IMR-90 (cell line): ENCODE results near the gene FUT2. TPM values are rescaled to one million over a fixed set of nuclear protein-coding genes. Genes with fewer than 3 reads are reported as not detected.
A peak's percentile ranks its signal among the peaks of the same experiment; 100 is the strongest.

Experiments
- ATAC-seq: fragments of 200-7000 bp; cut with Tn5 transposase; 2 replicates; pipeline ENCODE4 v1.9.1; 2020; ENCODE audit warnings: low read depth, mild to moderate bottlenecking, moderate library complexity
- BruUV-seq: library from RNA; stranded (reverse); fragments of 400-500 nt; replicated peaks from 2 replicates; lab custom pipeline; 2021; lab: Mats Ljungman, UMichigan
- CTCF ChIA-PET: fragments of 300-600 bp; formaldehyde crosslinking; extraction: SDS; loops from one replicate; lab custom pipeline; 2021; ENCODE audit warnings: antibody characterized with exemption; lab: Yijun Ruan, JAX
- POLR2A ChIA-PET: fragments of 300-600 bp; sonication (Branson Sonifier 250); formaldehyde crosslinking; loops from one replicate; lab custom pipeline; 2022; ENCODE audit warnings: antibody characterized with exemption; ENCODE audit not compliant: unreplicated experiment; lab: Charles Lee
- DNase-seq: peaks from one replicate; pipeline ENCODE4 v3.0.0; 2013
- H2AFZ ChIP-seq: replicated peaks from 2 replicates; pipeline ENCODE3; 2013; ENCODE audit warnings: low read length, mild to moderate bottlenecking; ENCODE audit not compliant: poor library complexity
- H2AK5ac ChIP-seq: 2 replicates; pipeline ENCODE4 v1.6.1; 2013; ENCODE audit warnings: low read depth, low read length, inconsistent platforms
- H2AK9ac ChIP-seq: replicated peaks from 2 replicates; pipeline ENCODE3; 2013; ENCODE audit warnings: mild to moderate bottlenecking, low read depth, low read length, moderate library complexity; ENCODE audit not compliant: poor library complexity
- H2BK120ac ChIP-seq: 2 replicates; pipeline ENCODE4 v1.6.1; 2013; ENCODE audit warnings: low read depth, low read length, inconsistent platforms
- H2BK15ac ChIP-seq: 3 replicates; pipeline ENCODE4 v1.6.1; 2013; ENCODE audit warnings: low read depth, low read length, inconsistent platforms
- H2BK20ac ChIP-seq: 2 replicates; pipeline ENCODE4 v1.6.1; 2013; ENCODE audit warnings: low read depth, mild to moderate bottlenecking, inconsistent platforms, low read length, moderate library complexity
- H2BK5ac ChIP-seq: 2 replicates; pipeline ENCODE4 v1.6.1; 2013; ENCODE audit warnings: mild to moderate bottlenecking, low read depth, low read length, inconsistent platforms; ENCODE audit not compliant: poor library complexity, severe bottlenecking
- H3K14ac ChIP-seq: replicated peaks from 2 replicates; pipeline ENCODE4 v1.6.1; 2013; ENCODE audit warnings: low read depth, low read length, inconsistent platforms
- H3K18ac ChIP-seq: 2 replicates; pipeline ENCODE4 v1.6.1; 2013; ENCODE audit warnings: low read depth, low read length, control low read depth
- H3K23ac ChIP-seq: 2 replicates; pipeline ENCODE4 v1.6.1; 2013; ENCODE audit warnings: low read depth, low read length, inconsistent platforms
- H3K27ac ChIP-seq: 2 replicates; pipeline ENCODE4 v1.5.1; 2013; ENCODE audit warnings: mild to moderate bottlenecking, control low read depth, low read length; ENCODE audit not compliant: insufficient read depth
- H3K27me3 ChIP-seq: 2 replicates; pipeline ENCODE4 v1.6.1; 2013; ENCODE audit warnings: low read length; ENCODE audit not compliant: control insufficient read depth, insufficient read depth
- H3K36me3 ChIP-seq: 2 replicates; pipeline ENCODE4 v1.6.1; 2013; ENCODE audit warnings: low read length, mixed read lengths; ENCODE audit not compliant: control insufficient read depth, insufficient read depth
- H3K4ac ChIP-seq: 2 replicates; pipeline ENCODE4 v1.6.1; 2013; ENCODE audit warnings: low read depth, low read length, inconsistent platforms
- H3K4me1 ChIP-seq: 2 replicates; pipeline ENCODE4 v1.6.1; 2013; ENCODE audit warnings: low read length, mixed read lengths; ENCODE audit not compliant: control insufficient read depth, insufficient read depth
- H3K4me2 ChIP-seq: 2 replicates; pipeline ENCODE4 v1.6.1; 2013; ENCODE audit warnings: low read depth, mild to moderate bottlenecking, control low read depth, low read length, moderate library complexity
- H3K4me3 ChIP-seq: 2 replicates; pipeline ENCODE4 v1.5.1; 2013; ENCODE audit warnings: low read depth, mild to moderate bottlenecking, control low read depth, low read length, moderate library complexity; ENCODE audit not compliant: insufficient read depth
- H3K56ac ChIP-seq: 2 replicates; pipeline ENCODE4 v1.6.1; 2013; ENCODE audit warnings: low read length, inconsistent platforms; ENCODE audit not compliant: insufficient read depth; ENCODE audit errors: extremely low read depth
- H3K79me1 ChIP-seq, 2 experiments: 2 replicates each; pipeline ENCODE4 v1.6.1; 2013; ENCODE audit warnings: low read length in 2 of 2, inconsistent platforms in 1 of 2, low read depth in 1 of 2
- H3K9ac ChIP-seq: 2 replicates; pipeline ENCODE4 v1.6.1; 2013; ENCODE audit warnings: low read depth, low read length, control low read depth
- H3K9me1 ChIP-seq: 2 replicates; pipeline ENCODE4 v1.6.1; 2013; ENCODE audit warnings: low read length, inconsistent platforms; ENCODE audit not compliant: insufficient read depth
- H3K9me3 ChIP-seq: 2 replicates; pipeline ENCODE4 v1.6.1; 2013; ENCODE audit warnings: low read length; ENCODE audit not compliant: control insufficient read depth, insufficient read depth
- H4K20me1 ChIP-seq: 2 replicates; pipeline ENCODE4 v1.6.1; 2013; ENCODE audit warnings: low read length, inconsistent platforms; ENCODE audit not compliant: insufficient read depth
- H4K5ac ChIP-seq: 2 replicates; pipeline ENCODE4 v1.6.1; 2013; ENCODE audit warnings: mild to moderate bottlenecking, low read depth, low read length, control low read depth
- H4K8ac ChIP-seq, 2 experiments: 2 replicates each; pipeline ENCODE4 v1.6.1; 2013; ENCODE audit warnings: low read depth in 2 of 2, low read length in 2 of 2, control low read depth in 1 of 2, inconsistent platforms in 1 of 2
- H4K91ac ChIP-seq: 2 replicates; pipeline ENCODE4 v1.6.1; 2013; ENCODE audit warnings: low read depth, low read length, inconsistent platforms; ENCODE audit not compliant: insufficient read depth
- CTCF ChIP-seq: conservative IDR thresholded peaks from 2 replicates; pipeline ENCODE4 v1.5.1; 2012; ENCODE audit warnings: mild to moderate bottlenecking, low read depth, low read length, improper control_type of control experiment
- MAZ ChIP-seq: IDR thresholded peaks from 2 replicates; pipeline ENCODE4 v1.6.1; 2012; ENCODE audit warnings: low read depth, mild to moderate bottlenecking, low read length, improper control_type of control experiment, moderate library complexity, borderline replicate concordance
- RCOR1 ChIP-seq: IDR thresholded peaks from 2 replicates; pipeline ENCODE4 v1.6.1; 2012; ENCODE audit warnings: mild to moderate bottlenecking, low read length, improper control_type of control experiment; ENCODE audit not compliant: insufficient replicate concordance
- SMC3 ChIP-seq: fragments of 150-350 bp; IDR thresholded peaks from 2 replicates; pipeline ENCODE4 v1.6.1; 2016; ENCODE audit warnings: low read depth, mild to moderate bottlenecking, antibody characterized with exemption, low read length, moderate library complexity
- WGBS, 2 experiments: methylation state at CpG; one replicate each; pipeline versions ENCODE4 v1.1.5 to v1.1.7; 2013; ENCODE audit warnings: missing lambda C conversion rate in 2 of 2; ENCODE audit not compliant: insufficient read length in 1 of 2; ENCODE audit errors: extremely low coverage in 2 of 2; 5-methylcytosine and 5-hydroxymethylcytosine counted together
- dilution Hi-C: fragments of 300-500 bp; cut with HindIII; formaldehyde crosslinking; loops from one replicate; pipeline ENCODE4 v1.14.3; 2018; ENCODE audit warnings: low sequenced_read_pairs; ENCODE audit not compliant: unreplicated experiment
- in situ Hi-C: fragments of 300-500 bp; cut with MboI; formaldehyde crosslinking; loops from 3 replicates; pipeline ENCODE4 v1.14.3; 2019; ENCODE audit warnings: low sequenced_read_pairs, inconsistent platforms, mixed read lengths
- intact Hi-C: fragments of 100-400 bp; cut with micrococcal nuclease; formaldehyde crosslinking; loops from 2 replicates; pipeline ENCODE4 v1.10.0; 2022
- polyA plus RNA-seq, 3 experiments: library from polyadenylated mRNA; depleted of rRNA; stranded (reverse); fragments of >200 nt; gene quantifications; 2 replicates each; pipeline ENCODE4 v1.2.3, GENCODE V29; 2012; ENCODE audit warnings: low replicate concordance in 1 of 3
- total RNA-seq: library from RNA; depleted of rRNA; stranded (reverse); fragments of >200 nt; gene quantifications from 2 replicates; pipeline ENCODE4 v1.2.3, GENCODE V29; 2012

FUT2 gene
- total and polyA plus RNA-seq, 2 of the 4 experiments (the other 2 are of a cell fraction) = not detected

- TF ChIP-seq CTCF = no peak
Measured at GRCh38 chr19:48661711-48662090, 34.1 kb upstream of the FUT2 start (continued).

GRCh38 chr19:48663667-48664066, 32.1 kb upstream of the FUT2 start:
- in situ Hi-C loops (no loop called here), dilution Hi-C loops (no loop called here), intact Hi-C loops (no loop called here)
- BruUV-seq = no TSS peak
- no peak overlapping the region for H4K5ac ChIP-seq
- H3K79me1 ChIP-seq = no peaks in the 10 kb centered on the region
- no peak for ATAC-seq
- no peak overlapping the region for H4K8ac ChIP-seq
- no peak overlapping the region for H3K56ac ChIP-seq
- H3K14ac ChIP-seq = no peak overlapping the region
- no peak for DNase-seq
- H3K9me3 ChIP-seq = no peaks in the 10 kb centered on the region
- H3K4me1 ChIP-seq = no peaks in the 10 kb centered on the region
- no peak overlapping the region for H3K4me3 ChIP-seq
- no peaks in the 10 kb centered on the region for H4K20me1 ChIP-seq
- H3K4me2 ChIP-seq = no peak overlapping the region
- peaks cover 2% of the 10 kb centered on the region for H3K27me3 ChIP-seq
- CTCF ChIA-PET = no interaction called here
- no peak overlapping the region for H3K18ac ChIP-seq
- no peak overlapping the region for H3K4ac ChIP-seq
- no peak overlapping the region for H2BK15ac ChIP-seq
- POLR2A ChIA-PET = no interaction called here
- no peak overlapping the region for H2AK5ac ChIP-seq
- H3K36me3 ChIP-seq = no peaks in the 10 kb centered on the region
- no peak overlapping the region for H2AFZ ChIP-seq
- no peak overlapping the region for H2BK5ac ChIP-seq
- TF ChIP-seq MAZ (no peak), RCOR1 (no peak), SMC3 (no peak)
- peak overlapping the region; percentile 39 for H2AK9ac ChIP-seq
- H4K91ac ChIP-seq = no peak overlapping the region
- H3K27ac ChIP-seq = no peak overlapping the region
- H2BK20ac ChIP-seq = no peak overlapping the region
- no peak overlapping the region for H3K9ac ChIP-seq
- H2BK120ac ChIP-seq = no peak overlapping the region
- no peak overlapping the region for H3K23ac ChIP-seq
- no peaks in the 10 kb centered on the region for H3K9me1 ChIP-seq
- WGBS, 2 experiments = 81% methylated on average over 3 of the region's 4 CpGs; no CpG with 5 or more reads in 1 of the 2 experiments
